OCI-LY7 (cell line): ENCODE results near the gene CRCP. TPM values are rescaled to one million over a fixed set of nuclear protein-coding genes. Genes with fewer than 3 reads are reported as not detected.
"Not testable (repeated sequence)": the region's sequence is repeated elsewhere in the genome, so short reads cannot be mapped to it uniquely, and the experiment has no call there.

Experiments
- BruUV-seq: library from RNA; stranded (reverse); fragments of 400-500 nt; replicated peaks from 2 replicates; lab custom pipeline; 2021; lab: Mats Ljungman, UMichigan
- CTCF ChIA-PET: fragments of 300-600 bp; sonication (Branson Sonifier 250); formaldehyde crosslinking; loops from one replicate; lab custom pipeline; 2022; ENCODE audit warnings: antibody characterized with exemption; ENCODE audit not compliant: unreplicated experiment; lab: Charles Lee
- POLR2A ChIA-PET: fragments of 300-600 bp; sonication (Branson Sonifier 250); formaldehyde crosslinking; loops from one replicate; lab custom pipeline; 2022; ENCODE audit warnings: antibody characterized with exemption; lab: Charles Lee
- DNase-seq: peaks from one replicate; pipeline ENCODE4 v3.0.0-alpha.2; 2015; ENCODE audit warnings: low spot score
- H2AFZ ChIP-seq: fragments of 200-600 bp; sonication (generic), shearing (Covaris generic); 2 replicates; pipeline ENCODE4 v1.6.1; 2014; ENCODE audit warnings: mild to moderate bottlenecking, antibody characterized with exemption, low read length, moderate library complexity
- H3K27ac ChIP-seq: fragments of 200-600 bp; sonication (generic); 2 replicates; pipeline ENCODE4 v1.5.1; 2014; ENCODE audit warnings: mixed run types, low read depth, mild to moderate bottlenecking, moderate library complexity, low read length, inconsistent platforms; ENCODE audit not compliant: poor library complexity, severe bottlenecking
- H3K36me3 ChIP-seq: fragments of 200-600 bp; sonication (generic); 2 replicates; pipeline ENCODE4 v1.6.1; 2014; ENCODE audit warnings: mild to moderate bottlenecking, antibody characterized with exemption, low read length, moderate library complexity, mixed read lengths; ENCODE audit not compliant: insufficient read depth
- H3K4me1 ChIP-seq: fragments of 200-600 bp; sonication (generic); 2 replicates; pipeline ENCODE4 v1.5.1; 2014; ENCODE audit warnings: mild to moderate bottlenecking, low read length; ENCODE audit not compliant: insufficient read depth, poor library complexity, severe bottlenecking
- H3K4me2 ChIP-seq: fragments of 200-600 bp; sonication (generic); 2 replicates; pipeline ENCODE4 v1.6.1; 2014; ENCODE audit warnings: mild to moderate bottlenecking, low read length
- H3K4me3 ChIP-seq: fragments of 200-600 bp; sonication (generic); 2 replicates; pipeline ENCODE4 v1.5.1; 2014; ENCODE audit warnings: mild to moderate bottlenecking, low read depth, low read length; ENCODE audit not compliant: poor library complexity, severe bottlenecking
- H3K79me2 ChIP-seq: fragments of 200-600 bp; sonication (generic); 2 replicates; pipeline ENCODE4 v1.6.1; 2016; ENCODE audit warnings: low read depth, mild to moderate bottlenecking, low read length, moderate library complexity, mixed read lengths; ENCODE audit not compliant: insufficient read depth
- H3K9me2 ChIP-seq: fragments of 200-600 bp; sonication (generic); 2 replicates; pipeline ENCODE4 v1.6.1; 2016; ENCODE audit warnings: mild to moderate bottlenecking, low read length, mixed read lengths; ENCODE audit not compliant: insufficient read depth
- H3K9me3 ChIP-seq: fragments of 200-600 bp; sonication (generic); 2 replicates; pipeline ENCODE4 v1.6.1; 2014; ENCODE audit warnings: mild to moderate bottlenecking, mixed run types, low read length, mixed read lengths
- H4K20me1 ChIP-seq: fragments of 200-600 bp; sonication (generic); 2 replicates; pipeline ENCODE4 v1.6.1; 2014; ENCODE audit warnings: mild to moderate bottlenecking, antibody characterized with exemption, low read length, moderate library complexity, mixed read lengths; ENCODE audit not compliant: insufficient read depth
- CTCF ChIP-seq: fragments of 200-600 bp; sonication (generic); conservative IDR thresholded peaks from 2 replicates; pipeline ENCODE4 v1.5.1; 2014; ENCODE audit warnings: mild to moderate bottlenecking, antibody characterized with exemption, low read length, moderate library complexity, mixed read lengths
- EZH2phosphoT487 ChIP-seq: fragments of 200-600 bp; sonication (generic); IDR thresholded peaks from 2 replicates; pipeline ENCODE4 v1.6.1; 2018; ENCODE audit warnings: low read depth, borderline replicate concordance, mild to moderate bottlenecking, mixed run types, antibody characterized with exemption, low read length, moderate library complexity, mixed read lengths
- intact Hi-C: fragments of 100-400 bp; cut with micrococcal nuclease; formaldehyde crosslinking; loops from one replicate; pipeline ENCODE4 v1.10.0; 2022; ENCODE audit not compliant: unreplicated experiment
- total RNA-seq, 2 experiments: library from RNA; depleted of rRNA in 1 of 2; stranded (reverse); fragments of >200 nt in 1 of 2; shearing (Covaris generic) in 1 of 2; gene quantifications; 2 replicates each; pipeline ENCODE4 v1.2.3, GENCODE V29; 2014 to 2022

Gene CRCP
- total RNA-seq, 2 experiments from 2014 or later = 25.1 to 28.3 TPM

- H3K4me3 ChIP-seq = no peak overlapping the region
- intact Hi-C loops = no loop called here
- H3K79me2 ChIP-seq = no peaks in the 10 kb centered on the region
- H3K9me2 ChIP-seq = no peaks in the 10 kb centered on the region
- ChIA-PET CTCF (no interaction called here), POLR2A (no interaction called here)
- H4K20me1 ChIP-seq = no peaks in the 10 kb centered on the region
- no peak overlapping the region for H2AFZ ChIP-seq
- DNase-seq = no peak
- no peak overlapping the region for H3K4me2 ChIP-seq
- H3K9me3 ChIP-seq = no peaks in the 10 kb centered on the region
- peaks cover 2% of the 10 kb centered on the region for H3K4me1 ChIP-seq
- TF ChIP-seq EZH2phosphoT487 = no peak
- TF ChIP-seq CTCF = no peak
- H3K36me3 ChIP-seq = no peaks in the 10 kb centered on the region
- no TSS peak for BruUV-seq
- no peak overlapping the region for H3K27ac ChIP-seq
Observed at GRCh38 chr7:66105263-66105748, 9.3 kb upstream of the CRCP start.

GRCh38 chr7:66108410-66108809, 6.2 kb upstream of the CRCP start:
- H3K4me2 ChIP-seq, H3K9me2 ChIP-seq, H3K79me2 ChIP-seq, H3K36me3 ChIP-seq, H3K9me3 ChIP-seq, BruUV-seq, H3K4me1 ChIP-seq, H4K20me1 ChIP-seq, H2AFZ ChIP-seq, intact Hi-C loops, H3K27ac ChIP-seq, DNase-seq, H3K4me3 ChIP-seq, CTCF ChIA-PET: not testable (repeated sequence)
- POLR2A ChIA-PET = interaction anchor here (0.7 to 1.0 kb wide), 4 partner anchors 13 to 537 kb away, joined by 3 to 11 read pairs (median 4); no protein-coding TSS in a partner anchor

GRCh38 chr7:66110856-66111255, 3.8 kb upstream of the CRCP start:
- no peak overlapping the region for H3K27ac ChIP-seq
- no TSS peak for BruUV-seq
- H3K9me2 ChIP-seq = no peaks in the 10 kb centered on the region
- CTCF ChIA-PET = no interaction called here
- no peak overlapping the region for H2AFZ ChIP-seq
- peaks cover 5% of the 10 kb centered on the region for H3K36me3 ChIP-seq
- TF ChIP-seq EZH2phosphoT487 (no peak), CTCF (no peak)
- H3K79me2 ChIP-seq = peaks cover 9% of the 10 kb centered on the region
- no peak overlapping the region for H3K4me2 ChIP-seq
- peaks cover 7% of the 10 kb centered on the region for H4K20me1 ChIP-seq
- no peak for DNase-seq
- POLR2A ChIA-PET = no interaction called here
- intact Hi-C loops = loop anchor here (10.0 kb wide), 1 partner anchor 884 kb away; the partner anchor contains the start of genes SBDS and TYW1
- H3K4me3 ChIP-seq = no peak overlapping the region
- H3K9me3 ChIP-seq = no peaks in the 10 kb centered on the region
- H3K4me1 ChIP-seq = peaks cover 8% of the 10 kb centered on the region

GRCh38 chr7:66116680-66117420, 2.2 kb downstream of the CRCP start:
- H4K20me1 ChIP-seq = peaks cover 16% of the 10 kb centered on the region
- H3K36me3 ChIP-seq = peaks cover 50% of the 10 kb centered on the region
- POLR2A ChIA-PET = interaction anchor here (0.6 kb wide), 1 partner anchor 824 kb away, joined by 4 read pairs; no protein-coding TSS in a partner anchor
- DNase-seq, H3K9me3 ChIP-seq, H3K9me2 ChIP-seq, H2AFZ ChIP-seq, CTCF ChIA-PET, H3K27ac ChIP-seq, BruUV-seq: not testable (repeated sequence)
- peaks cover 38% of the 10 kb centered on the region for H3K4me1 ChIP-seq
- H3K79me2 ChIP-seq = peaks cover 69% of the 10 kb centered on the region
- H3K4me3 ChIP-seq = peak overlapping the region; percentile 97
- peak overlapping the region; percentile 83 for H3K4me2 ChIP-seq
- intact Hi-C loops = loop anchor here (10.0 kb wide), 1 partner anchor 878 kb away; the partner anchor contains the start of genes SBDS and TYW1
